ENCODE results near the gene ZNRF2.

The ZNRF2 gene

GRCh38 chr7:30284298-30285066 lies at the start of gene ZNRF2:
ZNRF2 (plus strand) TSS chr7:30284597; CDS start chr7:30285358, 761 bp downstream.
- peak; percentile 99 for DNase-seq

DNA sequence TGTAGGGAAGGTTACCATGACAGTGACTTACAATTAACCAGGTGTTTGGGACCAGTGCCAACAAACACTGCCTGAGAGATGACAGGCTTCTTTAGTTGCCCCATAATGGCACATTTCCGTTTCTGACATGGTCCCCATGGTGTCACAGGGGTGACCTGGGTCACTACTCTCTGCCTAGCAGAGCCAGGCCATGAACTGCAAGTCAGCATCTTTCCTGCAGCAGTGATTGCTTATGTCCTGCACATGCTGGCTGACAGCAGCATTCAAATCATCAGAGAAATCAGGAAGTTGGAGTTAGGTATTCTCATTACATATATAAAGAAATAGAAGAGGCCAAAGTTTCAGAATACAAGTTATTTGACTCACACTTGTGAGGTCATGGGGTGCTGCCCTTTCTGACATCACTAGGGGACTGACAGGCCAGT lies 47.1 kb upstream of the ZNRF2 start:
- peak; percentile 59 for DNase-seq

DNA sequence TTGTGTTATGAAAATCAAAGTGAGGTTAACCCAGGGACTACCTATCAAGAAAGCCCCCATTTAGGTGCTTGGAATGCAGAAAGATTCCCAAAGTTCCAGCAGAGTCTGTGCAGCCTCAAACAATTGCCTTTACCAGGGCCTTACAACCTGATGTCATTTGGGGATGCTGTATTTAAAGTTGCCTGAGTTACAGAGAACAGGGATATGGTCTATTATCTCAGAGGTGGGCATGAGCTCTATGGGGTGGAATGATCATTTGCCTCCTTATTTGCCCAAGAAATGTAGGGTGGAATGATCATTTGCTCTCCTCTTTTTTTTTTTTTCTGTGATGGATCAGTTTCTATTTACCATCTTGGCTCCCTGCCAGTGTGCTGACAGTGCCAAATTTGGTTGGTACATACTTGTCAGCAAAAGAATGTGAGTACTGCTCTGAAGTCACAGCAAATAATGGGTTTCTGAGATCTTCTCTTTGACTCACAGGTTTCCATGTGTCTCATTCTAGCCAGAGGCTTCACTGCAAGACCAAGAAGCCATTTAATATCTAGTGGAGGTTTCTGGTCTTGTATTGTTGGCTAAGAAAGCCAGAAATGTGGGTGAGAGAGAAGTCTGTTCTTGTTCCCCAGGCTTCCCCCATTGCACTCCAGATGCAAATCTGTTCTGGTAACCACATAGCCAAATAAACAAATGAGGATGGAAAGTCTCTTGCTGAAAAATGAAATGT lies 45.5 kb upstream of the ZNRF2 start:
- peak; percentile 90 for DNase-seq

- no peak for DNase-seq
Observed at GRCh38 chr7:30240106-30240800, 44.1 kb upstream of the ZNRF2 start.

GRCh38 chr7:30241767-30242166 lies 42.6 kb upstream of the ZNRF2 start:
- no peak for DNase-seq

- no peak for DNase-seq
Observed at GRCh38 chr7:30244340-30244739, 40.1 kb upstream of the ZNRF2 start.

GRCh38 chr7:30245913-30246312 lies 38.5 kb upstream of the ZNRF2 start:
- no peak for DNase-seq

- no peak for DNase-seq
Observed at GRCh38 chr7:30246392-30246791, 38.0 kb upstream of the ZNRF2 start.

- peak; percentile 66 for DNase-seq
Observed at GRCh38 chr7:30247541-30248401, 36.6 kb upstream of the ZNRF2 start.

GRCh38 chr7:30249316-30249715 lies 35.1 kb upstream of the ZNRF2 start:
- no peak for DNase-seq

DNA sequence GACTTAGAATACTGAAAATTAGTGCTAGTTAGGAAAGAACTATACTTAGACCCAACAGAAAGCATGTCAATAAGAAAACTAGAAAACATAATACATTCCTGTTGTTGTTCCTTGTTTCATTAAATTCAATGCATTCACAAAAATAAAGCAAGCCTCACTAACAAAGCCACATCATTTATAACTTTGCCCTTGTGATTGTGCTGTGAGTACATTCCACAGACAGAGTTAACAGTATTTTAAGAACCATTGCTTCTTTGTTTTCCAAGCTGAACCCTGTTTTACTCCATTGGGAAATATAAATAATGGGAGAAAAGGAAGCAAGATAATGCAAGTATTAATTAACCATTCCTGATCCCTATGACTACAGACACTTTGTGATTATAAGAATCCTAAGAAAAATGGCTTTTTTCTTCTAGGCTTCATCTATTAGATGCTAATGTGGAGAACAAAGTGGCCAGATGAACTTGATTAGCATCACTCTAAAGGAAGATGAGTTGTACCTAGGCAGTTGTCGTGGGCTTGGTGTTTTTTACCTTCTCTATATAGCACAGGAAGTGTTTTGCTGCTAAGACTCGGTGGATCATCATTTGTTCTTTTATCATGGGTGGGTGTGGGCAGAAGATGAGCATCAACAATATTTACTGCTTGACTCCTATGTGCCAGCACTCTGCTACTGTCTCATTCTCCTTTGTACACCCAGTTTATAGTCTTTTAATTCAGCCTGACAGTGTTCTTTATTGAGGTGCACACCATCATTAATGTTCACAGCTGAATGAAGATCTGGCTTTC lies 34.2 kb upstream of the ZNRF2 start:
- no peak for DNase-seq

DNA sequence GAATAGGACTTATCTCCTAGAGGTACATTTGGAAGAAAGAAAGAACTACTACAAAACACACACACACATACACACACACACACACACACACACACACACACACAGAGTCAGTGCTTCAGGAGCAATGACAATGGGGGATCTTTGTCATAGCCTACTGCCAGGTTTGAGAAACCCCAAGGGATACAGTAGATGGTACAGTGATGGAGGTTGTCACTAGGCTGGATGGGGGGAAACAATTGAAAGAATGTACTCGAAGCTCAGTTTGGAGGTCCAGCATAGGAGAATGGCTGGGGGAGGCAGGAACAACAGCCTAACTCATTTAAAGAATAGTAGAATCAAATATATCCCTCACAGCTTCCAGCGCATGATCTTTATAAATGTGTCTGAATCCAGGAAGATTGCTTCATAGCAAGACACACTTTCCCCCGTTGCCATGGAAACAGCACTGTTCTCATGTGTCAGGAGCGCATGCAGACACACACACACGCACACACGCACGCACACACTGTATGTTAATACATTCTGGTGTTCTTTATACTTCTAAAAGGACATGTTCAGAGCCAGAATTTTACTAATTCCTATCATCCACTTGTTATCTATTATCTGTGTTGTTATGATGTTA lies 32.6 kb upstream of the ZNRF2 start:
- no peak for DNase-seq

GRCh38 chr7:30252885-30253795 lies 31.3 kb upstream of the ZNRF2 start:
- DNase-seq: peak; percentile 63

GRCh38 chr7:30253796-30254165 lies 30.6 kb upstream of the ZNRF2 start:
- DNase-seq: no peak

- DNase-seq: no peak
Observed at GRCh38 chr7:30254248-30254647, 30.1 kb upstream of the ZNRF2 start.

DNA sequence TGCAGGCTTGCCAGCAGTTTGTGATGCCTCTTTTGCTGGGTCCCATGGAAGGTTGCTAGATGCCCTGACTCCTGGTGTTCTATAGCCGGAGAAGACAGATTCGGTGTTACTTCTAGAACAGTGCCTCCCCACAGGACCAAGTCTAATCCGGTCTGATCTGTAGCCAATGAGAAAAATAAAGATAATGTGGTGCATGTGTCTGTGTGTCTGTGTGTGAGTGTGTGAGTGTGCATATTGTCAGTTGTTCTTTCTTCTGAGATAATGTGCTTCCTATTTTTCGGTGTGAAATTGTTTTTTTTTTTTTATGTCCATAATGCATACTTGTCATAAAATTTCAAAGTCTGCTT lies 29.7 kb upstream of the ZNRF2 start:
- DNase-seq: no peak

DNA sequence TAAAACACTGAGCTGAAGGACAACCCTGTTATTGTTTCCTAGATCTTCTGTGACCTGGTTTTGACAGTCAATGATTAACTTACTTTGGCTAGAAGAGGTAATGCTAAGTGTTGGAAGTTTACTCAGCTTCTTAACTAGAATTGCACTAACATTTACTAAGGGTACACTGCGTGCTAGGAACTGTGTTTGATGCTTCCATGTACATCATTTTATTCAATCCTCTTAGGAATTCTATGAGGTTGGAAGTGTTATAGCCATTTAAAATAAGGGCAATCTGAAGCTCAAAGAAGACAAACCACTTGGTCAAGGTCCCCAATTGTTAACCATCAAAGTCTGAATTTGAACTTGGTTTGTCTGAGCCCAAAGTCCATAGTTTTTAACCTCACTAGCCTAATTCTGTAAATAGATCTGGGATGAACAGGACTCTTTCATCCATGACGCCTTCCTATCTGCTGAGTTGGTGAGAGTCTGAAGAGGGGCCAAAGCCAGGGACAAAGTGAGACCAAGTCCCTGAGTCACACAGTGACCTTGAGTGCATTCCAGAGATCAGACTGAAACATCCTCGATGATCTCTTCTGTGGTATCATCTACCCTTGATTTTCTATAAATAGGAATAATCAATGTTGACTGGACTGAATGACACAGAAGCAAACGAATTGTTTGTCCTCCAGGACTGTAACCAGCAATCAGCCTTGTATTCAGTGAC lies 29.2 kb upstream of the ZNRF2 start:
- DNase-seq: no peak

- no peak for DNase-seq
Observed at GRCh38 chr7:30256349-30256858, 28.0 kb upstream of the ZNRF2 start.

DNA sequence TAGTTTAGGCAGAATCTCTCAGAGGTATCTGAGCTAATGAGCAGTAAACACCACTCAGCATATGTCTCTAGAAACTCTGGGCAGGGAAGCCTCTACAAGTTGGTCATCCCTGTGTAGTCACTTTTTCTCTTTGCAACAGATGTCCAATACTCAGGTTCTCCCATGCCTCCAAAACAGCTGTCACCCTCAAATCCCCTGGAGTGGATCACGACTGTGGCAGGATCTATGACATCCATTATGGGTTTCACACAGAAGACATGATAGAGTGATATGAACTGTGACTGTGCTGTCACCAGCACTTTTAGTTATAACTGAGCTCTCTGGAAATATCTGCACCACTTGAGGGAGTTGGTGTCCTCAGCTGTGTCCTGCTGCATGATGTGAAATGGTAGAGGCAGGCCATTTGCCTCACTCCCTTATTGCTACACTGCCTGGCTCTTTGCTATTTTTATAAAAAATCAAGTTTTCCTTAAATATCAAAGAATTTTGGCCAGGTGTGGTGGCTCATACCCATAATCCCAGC lies 24.1 kb upstream of the ZNRF2 start:
- no peak for DNase-seq
